Esophagus squamous epithelium (tissue), 4 donors: ENCODE measurements around the gene TRABD2B.

Source experiments
- POLR2A ChIP-seq, 4 donors: fragments of 450-650 bp; IDR thresholded peaks; one replicate each; pipeline ENCODE4 v1.6.1; 2017; ENCODE audit warnings: antibody characterized with exemption in 4 of 4, mild to moderate bottlenecking in 4 of 4, moderate library complexity in 3 of 4
- TF ChIP-seq, protein P1 (sequence below), 6 experiments: fragments of 450-650 bp in 4 of 6; fragments of 200-600 bp in 2 of 6; sonication (generic) in 2 of 6; IDR thresholded peaks; one replicate each; pipeline ENCODE4 v1.5.1; 2016 to 2019; ENCODE audit warnings: antibody characterized with exemption in 6 of 6, mild to moderate bottlenecking in 4 of 6, moderate library complexity in 4 of 6

DNA sequence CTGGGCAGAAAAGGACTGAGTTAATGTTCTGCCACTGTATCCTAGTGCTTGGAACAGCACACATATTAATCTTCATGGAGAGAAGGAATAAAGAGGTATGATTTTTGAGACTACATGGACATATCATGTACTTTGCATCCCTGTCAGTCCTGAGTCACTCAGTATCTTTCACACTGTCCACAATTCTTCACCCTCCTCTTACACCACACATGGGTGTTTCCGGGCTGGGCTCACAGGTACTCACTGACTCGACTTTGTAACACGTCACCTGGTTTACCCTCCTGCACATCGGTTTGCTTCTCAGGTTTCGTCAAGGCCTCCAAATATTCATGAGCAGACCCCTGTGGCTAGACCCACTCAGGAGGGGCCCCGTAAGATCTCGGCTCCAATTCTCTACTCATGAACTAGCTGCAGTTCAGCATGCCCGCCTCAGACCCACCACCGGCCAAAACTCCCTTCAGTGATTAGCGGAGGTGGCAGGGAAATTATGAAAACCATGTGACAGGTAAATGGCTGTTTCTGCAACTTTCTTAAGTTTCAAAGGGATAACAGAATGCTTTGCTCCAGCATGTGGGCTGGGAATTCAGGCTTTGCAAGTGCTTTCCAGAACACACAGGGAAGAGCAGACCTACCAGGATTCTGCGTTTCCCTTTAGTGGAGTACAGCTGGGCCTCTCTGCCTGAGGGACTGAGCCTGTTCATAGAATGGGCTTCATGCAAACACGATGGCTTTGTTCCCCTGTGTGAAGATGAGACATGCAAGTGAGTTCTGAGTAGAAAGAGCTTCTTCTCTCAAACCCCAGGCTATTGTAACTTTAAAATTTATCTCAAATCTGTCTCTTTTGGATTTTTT, 31.3 kb upstream of the TRABD2B start:
- TF ChIP-seq, protein P1, sequence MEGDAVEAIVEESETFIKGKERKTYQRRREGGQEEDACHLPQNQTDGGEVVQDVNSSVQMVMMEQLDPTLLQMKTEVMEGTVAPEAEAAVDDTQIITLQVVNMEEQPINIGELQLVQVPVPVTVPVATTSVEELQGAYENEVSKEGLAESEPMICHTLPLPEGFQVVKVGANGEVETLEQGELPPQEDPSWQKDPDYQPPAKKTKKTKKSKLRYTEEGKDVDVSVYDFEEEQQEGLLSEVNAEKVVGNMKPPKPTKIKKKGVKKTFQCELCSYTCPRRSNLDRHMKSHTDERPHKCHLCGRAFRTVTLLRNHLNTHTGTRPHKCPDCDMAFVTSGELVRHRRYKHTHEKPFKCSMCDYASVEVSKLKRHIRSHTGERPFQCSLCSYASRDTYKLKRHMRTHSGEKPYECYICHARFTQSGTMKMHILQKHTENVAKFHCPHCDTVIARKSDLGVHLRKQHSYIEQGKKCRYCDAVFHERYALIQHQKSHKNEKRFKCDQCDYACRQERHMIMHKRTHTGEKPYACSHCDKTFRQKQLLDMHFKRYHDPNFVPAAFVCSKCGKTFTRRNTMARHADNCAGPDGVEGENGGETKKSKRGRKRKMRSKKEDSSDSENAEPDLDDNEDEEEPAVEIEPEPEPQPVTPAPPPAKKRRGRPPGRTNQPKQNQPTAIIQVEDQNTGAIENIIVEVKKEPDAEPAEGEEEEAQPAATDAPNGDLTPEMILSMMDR (IDR thresholded peaks at IDR 0.05), result no peak
- TF ChIP-seq POLR2A (IDR thresholded peaks at IDR 0.05), result no peak
